ENCODE measurements around the gene PCGF1. TPM values are rescaled to one million over a fixed set of nuclear protein-coding genes. Genes with fewer than 3 reads are reported as not detected.

The PCGF1 gene
- total RNA-seq = 10 to 100 TPM in 3 of 4 donors, 1 to 10 TPM in 1; 9.6 to 32.0 (median 19.1) TPM

DNA sequence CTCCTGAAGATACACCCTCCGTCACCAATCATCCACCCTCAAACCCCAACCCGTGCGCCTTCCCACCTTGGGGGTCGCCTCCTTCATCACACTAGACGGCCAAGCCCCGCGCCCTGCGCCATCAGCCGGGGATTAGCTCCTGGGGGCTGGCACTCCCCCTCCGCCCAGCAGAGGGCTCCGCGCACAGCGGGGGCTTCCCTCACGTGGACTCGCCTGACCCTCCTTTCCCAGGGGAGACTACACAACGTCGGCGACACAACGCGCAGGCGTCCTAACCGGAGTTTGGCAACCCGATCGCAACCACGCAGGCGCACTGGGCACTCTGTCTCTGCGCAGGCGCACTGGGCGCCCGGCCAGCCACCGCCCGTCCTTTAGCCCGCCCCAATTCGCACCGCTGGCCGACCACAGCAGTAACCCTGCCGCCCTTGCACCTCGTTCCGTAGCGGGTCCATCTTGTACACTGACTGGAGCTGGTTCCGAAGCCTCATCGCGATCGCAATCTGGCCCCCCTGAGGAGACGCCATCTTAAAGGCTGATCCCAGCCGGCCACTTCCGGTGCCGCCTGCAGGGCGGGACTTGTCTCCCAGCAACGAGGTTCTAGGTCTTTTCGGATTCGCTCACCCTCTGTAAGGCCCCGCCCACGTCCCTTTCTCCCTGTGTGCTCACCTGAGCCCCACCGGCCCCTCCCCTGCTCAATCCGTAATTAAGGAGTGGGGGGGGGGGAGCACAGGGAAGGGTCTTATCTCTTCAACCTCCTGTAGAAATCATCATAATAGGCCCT, at the start of gene PCGF1:
Gene PCGF1 (minus strand): TSS at position 551 of the 781 bp plus-strand sequence. CDS start 27 bp downstream, at position 524.
- no peaks in the 10 kb centered on the region for H3K9me3 ChIP-seq
- H3K4me3 ChIP-seq = peak within 1 kb of the TSS; percentile 63 to 88 (median 79)
- H3K27ac ChIP-seq = peak within 1 kb of the TSS; percentile 92 to 99 (median 95)
- TF ChIP-seq, protein P1, sequence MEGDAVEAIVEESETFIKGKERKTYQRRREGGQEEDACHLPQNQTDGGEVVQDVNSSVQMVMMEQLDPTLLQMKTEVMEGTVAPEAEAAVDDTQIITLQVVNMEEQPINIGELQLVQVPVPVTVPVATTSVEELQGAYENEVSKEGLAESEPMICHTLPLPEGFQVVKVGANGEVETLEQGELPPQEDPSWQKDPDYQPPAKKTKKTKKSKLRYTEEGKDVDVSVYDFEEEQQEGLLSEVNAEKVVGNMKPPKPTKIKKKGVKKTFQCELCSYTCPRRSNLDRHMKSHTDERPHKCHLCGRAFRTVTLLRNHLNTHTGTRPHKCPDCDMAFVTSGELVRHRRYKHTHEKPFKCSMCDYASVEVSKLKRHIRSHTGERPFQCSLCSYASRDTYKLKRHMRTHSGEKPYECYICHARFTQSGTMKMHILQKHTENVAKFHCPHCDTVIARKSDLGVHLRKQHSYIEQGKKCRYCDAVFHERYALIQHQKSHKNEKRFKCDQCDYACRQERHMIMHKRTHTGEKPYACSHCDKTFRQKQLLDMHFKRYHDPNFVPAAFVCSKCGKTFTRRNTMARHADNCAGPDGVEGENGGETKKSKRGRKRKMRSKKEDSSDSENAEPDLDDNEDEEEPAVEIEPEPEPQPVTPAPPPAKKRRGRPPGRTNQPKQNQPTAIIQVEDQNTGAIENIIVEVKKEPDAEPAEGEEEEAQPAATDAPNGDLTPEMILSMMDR (IDR thresholded peaks at IDR 0.05) = peak in 3 of 5 experiments; percentile 11 to 52 (median 35)
- peak in 1 of 2 donors; percentile 93 for TF ChIP-seq EP300 (IDR thresholded peaks at IDR 0.05)
- TF ChIP-seq POLR2A (IDR thresholded peaks at IDR 0.05) = peak in 1 of 2 donors; percentile 48
- WGBS, 2 donors = 1% methylated on average over 34 to 41 of the region's 56 CpGs
- peaks cover 0 to 53% (median 23%) of the 10 kb centered on the region in 4 donors for H3K4me1 ChIP-seq
- peak; percentile 99 to 100 for DNase-seq (ENCODE audit: low spot score in 2 of 2)
- peaks cover 0 to 23% of the 10 kb centered on the region in 2 donors for H3K27me3 ChIP-seq
- peaks cover 0 to 25% (median 0%) of the 10 kb centered on the region in 3 donors for H3K36me3 ChIP-seq

DNA sequence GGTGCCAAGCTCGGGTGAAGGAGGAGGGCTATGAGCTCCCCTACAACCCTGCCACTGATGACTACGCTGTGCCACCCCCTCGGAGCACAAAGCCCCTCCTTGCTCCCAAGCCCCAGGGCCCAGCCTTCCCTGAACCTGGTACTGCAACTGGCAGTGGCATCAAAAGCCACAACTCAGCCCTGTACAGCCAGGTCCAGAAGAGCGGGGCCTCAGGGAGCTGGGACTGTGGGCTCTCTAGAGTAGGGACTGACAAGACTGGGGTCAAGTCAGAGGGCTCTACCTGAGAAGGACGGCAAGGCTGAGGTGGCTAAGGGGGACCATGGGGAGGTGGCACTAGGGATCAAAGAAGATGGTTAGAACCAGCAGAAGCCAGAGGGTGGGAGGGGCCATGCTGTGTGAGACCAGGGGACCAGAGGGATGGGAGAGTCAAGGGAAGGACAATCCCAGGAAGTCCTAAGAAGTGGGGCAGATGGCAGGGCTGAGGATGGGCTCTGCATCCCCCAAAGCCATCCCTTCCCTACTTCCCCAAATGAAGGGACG, 49.4 kb upstream of the PCGF1 start:
- H3K27me3 ChIP-seq = no peaks in the 10 kb centered on the region
- H3K27ac ChIP-seq = no peak overlapping the region
- peaks cover 0 to 34% (median 10%) of the 10 kb centered on the region in 4 donors for H3K4me1 ChIP-seq
- DNase-seq (ENCODE audit: low spot score in 2 of 2) = no peak
- 92 to 94% methylated on average over 6 of the region's 6 CpGs for WGBS, 2 donors
- H3K4me3 ChIP-seq = no peak overlapping the region
- H3K36me3 ChIP-seq = peaks cover 0 to 15% (median 0%) of the 10 kb centered on the region in 3 donors
- no peak for TF ChIP-seq EP300 (IDR thresholded peaks at IDR 0.05)
- no peak for TF ChIP-seq POLR2A (IDR thresholded peaks at IDR 0.05)
- TF ChIP-seq, protein P1 (IDR thresholded peaks at IDR 0.05) = no peak
- H3K9me3 ChIP-seq = no peaks in the 10 kb centered on the region

DNA sequence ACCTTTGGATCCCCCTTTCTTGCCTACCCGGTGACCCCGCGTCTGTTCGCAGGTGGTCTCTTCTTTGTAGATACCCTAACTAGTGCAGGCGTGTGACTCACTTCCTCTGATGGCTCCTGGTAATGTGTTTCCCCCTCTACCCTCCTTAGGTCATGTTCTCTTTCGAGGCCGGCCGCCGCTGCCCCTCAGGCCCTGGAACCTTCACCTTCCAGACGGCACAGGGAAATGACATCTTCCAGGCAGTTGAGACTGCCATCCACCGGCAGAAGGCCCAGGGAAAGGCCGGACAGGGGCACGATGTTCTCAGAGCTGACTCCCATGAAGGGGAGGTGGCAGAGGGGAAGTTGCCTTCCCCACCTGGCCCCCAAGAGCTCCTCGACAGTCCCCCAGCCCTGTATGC, 48.7 kb upstream of the PCGF1 start:
- Histone ChIP-seq H3K27ac (peak overlapping the region in 2 of 4 donors; percentile 97 to 98), H3K36me3 (peaks cover 0 to 15% (median 0%) of the 10 kb centered on the region in 3 donors), H3K9me3 (no peaks in the 10 kb centered on the region), H3K4me3 (peak overlapping the region in 1 of 4 donors; percentile 95), H3K27me3 (no peaks in the 10 kb centered on the region), H3K4me1 (peaks cover 0 to 35% (median 10%) of the 10 kb centered on the region in 4 donors)
- WGBS, 2 donors = 75 to 79% methylated on average over 14 of the region's 14 CpGs
- TF ChIP-seq, protein P1 (IDR thresholded peaks at IDR 0.05) = no peak
- TF ChIP-seq EP300 (IDR thresholded peaks at IDR 0.05) = no peak
- no peak for DNase-seq (ENCODE audit: low spot score in 2 of 2)

DNA sequence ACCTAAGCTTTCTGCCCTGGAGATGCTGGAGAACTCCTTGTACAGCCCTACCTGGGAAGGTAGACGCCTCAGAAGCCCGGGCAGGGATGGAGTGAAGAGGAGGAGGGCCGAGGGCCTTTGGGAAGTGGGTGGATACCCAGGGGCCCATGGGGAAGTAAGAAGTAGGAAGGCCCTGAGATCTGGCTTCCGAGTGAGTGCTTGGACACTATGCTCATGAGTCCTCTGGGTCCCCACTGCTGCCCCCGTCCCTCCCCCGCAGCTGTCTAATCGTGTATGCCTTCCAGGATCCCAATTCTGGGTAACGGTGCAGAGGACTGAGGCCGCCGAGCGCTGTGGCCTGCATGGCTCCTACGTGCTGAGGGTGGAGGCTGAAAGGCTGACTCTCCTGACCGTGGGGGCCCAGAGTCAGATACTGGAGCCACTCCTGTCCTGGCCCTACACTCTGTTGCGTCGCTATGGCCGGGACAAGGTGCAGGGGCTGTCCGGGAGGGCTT, 48.2 kb upstream of the PCGF1 start:
- H3K27ac ChIP-seq = peak overlapping the region; percentile 89 to 98 (median 96)

More for the DNA sequence above, 48.2 kb upstream of the PCGF1 start:
- no peaks in the 10 kb centered on the region for H3K9me3 ChIP-seq
- H3K36me3 ChIP-seq = peaks cover 0 to 15% (median 0%) of the 10 kb centered on the region in 3 donors
- H3K27me3 ChIP-seq = no peaks in the 10 kb centered on the region
- H3K4me1 ChIP-seq = peaks cover 0 to 39% (median 10%) of the 10 kb centered on the region in 4 donors
- no peak for DNase-seq (ENCODE audit: low spot score in 2 of 2)
- H3K4me3 ChIP-seq = peak overlapping the region; percentile 72 to 95 (median 79)
- 68 to 70% methylated on average over 14 to 17 of the region's 17 CpGs for WGBS, 2 donors
- TF ChIP-seq POLR2A (IDR thresholded peaks at IDR 0.05) (no peak), EP300 (IDR thresholded peaks at IDR 0.05) (no peak)
- TF ChIP-seq, protein P1 (IDR thresholded peaks at IDR 0.05) = no peak
